ENCODE results near the gene HPGD. TPM values are rescaled to one million over a fixed set of nuclear protein-coding genes. Genes with fewer than 3 reads are reported as not detected.
A peak's percentile ranks its signal among the peaks of the same experiment; 100 is the strongest.

Gene HPGD
- total RNA-seq, 1 donor = under 0.01 TPM

GRCh38 chr4:174531486-174531885 lies 9.2 kb upstream of the HPGD start:
- Histone ChIP-seq H3K4me3 (ENCODE audit: insufficient read depth, low read length) (no peak overlapping the region), H2AFZ (ENCODE audit: low read length) (no peak overlapping the region), H4K20me1 (ENCODE audit: insufficient read depth, low read length) (no peaks in the 10 kb centered on the region), H3K27me3 (ENCODE audit: insufficient read depth, low read length) (no peaks in the 10 kb centered on the region), H3K4me2 (ENCODE audit: insufficient read depth, low read length) (no peak overlapping the region), H3K4me1 (ENCODE audit: insufficient read depth, low read length) (no peaks in the 10 kb centered on the region), H3K27ac (ENCODE audit: low read depth, low read length) (no peak overlapping the region), H3K79me2 (ENCODE audit: insufficient read depth, low read length) (no peaks in the 10 kb centered on the region), H3K36me3 (ENCODE audit: insufficient read depth, low read length) (no peaks in the 10 kb centered on the region), H3K9me3 (ENCODE audit: low read depth, low read length) (no peaks in the 10 kb centered on the region)
- no peak for TF ChIP-seq CTCF (IDR thresholded peaks at IDR 0.05; ENCODE audit: extremely low read depth, low read depth, low read length)
- no peak for DNase-seq (ENCODE audit: insufficient read length, low spot score, missing footprints)

GRCh38 chr4:174528226-174528625 lies 5.9 kb upstream of the HPGD start:
- no peak overlapping the region for H3K27ac ChIP-seq (ENCODE audit: low read depth, low read length)
- no peak overlapping the region for H3K4me2 ChIP-seq (ENCODE audit: insufficient read depth, low read length)
- no peaks in the 10 kb centered on the region for H3K36me3 ChIP-seq (ENCODE audit: insufficient read depth, low read length)
- peaks cover 9% of the 10 kb centered on the region for H3K27me3 ChIP-seq (ENCODE audit: insufficient read depth, low read length)
- no peak overlapping the region for H3K4me3 ChIP-seq (ENCODE audit: insufficient read depth, low read length)
- no peak for DNase-seq (ENCODE audit: insufficient read length, low spot score, missing footprints)
- no peaks in the 10 kb centered on the region for H3K4me1 ChIP-seq (ENCODE audit: insufficient read depth, low read length)
- no peak overlapping the region for H2AFZ ChIP-seq (ENCODE audit: low read length)
- H3K79me2 ChIP-seq (ENCODE audit: insufficient read depth, low read length) = no peaks in the 10 kb centered on the region
- H3K9me3 ChIP-seq (ENCODE audit: low read depth, low read length) = no peaks in the 10 kb centered on the region
- TF ChIP-seq CTCF (IDR thresholded peaks at IDR 0.05; ENCODE audit: extremely low read depth, low read depth, low read length) = no peak
- no peaks in the 10 kb centered on the region for H4K20me1 ChIP-seq (ENCODE audit: insufficient read depth, low read length)

GRCh38 chr4:174526731-174527130 lies 4.4 kb upstream of the HPGD start:
- Histone ChIP-seq H3K4me2 (ENCODE audit: insufficient read depth, low read length) (no peak overlapping the region), H3K4me1 (ENCODE audit: insufficient read depth, low read length) (peaks cover 4% of the 10 kb centered on the region), H3K27me3 (ENCODE audit: insufficient read depth, low read length) (peaks cover 22% of the 10 kb centered on the region), H3K4me3 (ENCODE audit: insufficient read depth, low read length) (no peak overlapping the region), H3K9me3 (ENCODE audit: low read depth, low read length) (no peaks in the 10 kb centered on the region), H3K79me2 (ENCODE audit: insufficient read depth, low read length) (no peaks in the 10 kb centered on the region), H3K27ac (ENCODE audit: low read depth, low read length) (no peak overlapping the region), H3K36me3 (ENCODE audit: insufficient read depth, low read length) (no peaks in the 10 kb centered on the region), H2AFZ (ENCODE audit: low read length) (no peak overlapping the region), H4K20me1 (ENCODE audit: insufficient read depth, low read length) (no peaks in the 10 kb centered on the region)
- no peak for DNase-seq (ENCODE audit: insufficient read length, low spot score, missing footprints)
- no peak for TF ChIP-seq CTCF (IDR thresholded peaks at IDR 0.05; ENCODE audit: extremely low read depth, low read depth, low read length)

- peaks cover 26% of the 10 kb centered on the region for H3K27me3 ChIP-seq (ENCODE audit: insufficient read depth, low read length)
- H3K4me2 ChIP-seq (ENCODE audit: insufficient read depth, low read length) = no peak overlapping the region
- no peak overlapping the region for H3K27ac ChIP-seq (ENCODE audit: low read depth, low read length)
- H3K79me2 ChIP-seq (ENCODE audit: insufficient read depth, low read length) = no peaks in the 10 kb centered on the region
- no peaks in the 10 kb centered on the region for H3K9me3 ChIP-seq (ENCODE audit: low read depth, low read length)
- peaks cover 4% of the 10 kb centered on the region for H3K4me1 ChIP-seq (ENCODE audit: insufficient read depth, low read length)
- DNase-seq (ENCODE audit: insufficient read length, low spot score, missing footprints) = peak; percentile 61
- no peaks in the 10 kb centered on the region for H4K20me1 ChIP-seq (ENCODE audit: insufficient read depth, low read length)
- no peaks in the 10 kb centered on the region for H3K36me3 ChIP-seq (ENCODE audit: insufficient read depth, low read length)
- no peak for TF ChIP-seq CTCF (IDR thresholded peaks at IDR 0.05; ENCODE audit: extremely low read depth, low read depth, low read length)
- no peak overlapping the region for H2AFZ ChIP-seq (ENCODE audit: low read length)
- no peak overlapping the region for H3K4me3 ChIP-seq (ENCODE audit: insufficient read depth, low read length)
These were observed 2.0 kb upstream of the HPGD start for GRCh38 chr4:174524242-174524641.
